GM12864 (cell line): ENCODE measurements around the gene CCDC85C.

Experiments
- DNase-seq: peaks from one replicate; pipeline ENCODE4 v3.0.0-alpha.2; 2011; ENCODE audit warnings: low read depth
- H3K4me3 ChIP-seq: 2 replicates; pipeline ENCODE4 v1.5.1; 2011; ENCODE audit warnings: mild to moderate bottlenecking, low read depth, low read length, control low read depth
- CTCF ChIP-seq: IDR thresholded peaks from 2 replicates; pipeline ENCODE4 v1.5.1; 2011; ENCODE audit warnings: low read depth, mild to moderate bottlenecking, moderate library complexity, low read length, control low read depth, inconsistent platforms; ENCODE audit errors: missing control alignments

CCDC85C gene

GRCh38 chr14:99523704-99524055 is 80.3 kb downstream of the CCDC85C start:
- no peak overlapping the region for H3K4me3 ChIP-seq
- TF ChIP-seq CTCF: no peak
- no peak for DNase-seq

GRCh38 chr14:99522934-99523703 is 80.9 kb downstream of the CCDC85C start:
- no peak overlapping the region for H3K4me3 ChIP-seq
- no peak for TF ChIP-seq CTCF
- no peak for DNase-seq

GRCh38 chr14:99522457-99522891 is 81.5 kb downstream of the CCDC85C start:
- no peak for TF ChIP-seq CTCF
- no peak for DNase-seq
- H3K4me3 ChIP-seq: no peak overlapping the region

GRCh38 chr14:99522025-99522401 is 82.0 kb downstream of the CCDC85C start:
- TF ChIP-seq CTCF: no peak
- no peak for DNase-seq
- H3K4me3 ChIP-seq: no peak overlapping the region

- DNase-seq: no peak
- H3K4me3 ChIP-seq: no peak overlapping the region
- TF ChIP-seq CTCF: no peak
Observed at GRCh38 chr14:99521176-99522024, 82.6 kb downstream of the CCDC85C start.

- H3K4me3 ChIP-seq: no peak overlapping the region
- no peak for TF ChIP-seq CTCF
- DNase-seq: no peak
Observed at GRCh38 chr14:99520571-99521081, 83.4 kb downstream of the CCDC85C start.
